Mesendoderm (in vitro differentiated cells): Measurements from ENCODE around the gene IL17RC.

Source experiments
- DNase-seq: peaks from one replicate; pipeline ENCODE4 v3.0.0; 2013
- H2AK5ac ChIP-seq: 2 replicates; pipeline ENCODE4 v1.6.1; 2013; ENCODE audit warnings: low read length, inconsistent platforms
- H2BK120ac ChIP-seq: 2 replicates; pipeline ENCODE4 v1.6.1; 2013; ENCODE audit warnings: low read depth, mild to moderate bottlenecking, low read length, moderate library complexity, mixed read lengths
- H2BK15ac ChIP-seq: replicated peaks from 2 replicates; pipeline ENCODE4 v1.6.1; 2013; ENCODE audit warnings: low read depth, mild to moderate bottlenecking, moderate library complexity
- H2BK5ac ChIP-seq: 2 replicates; pipeline ENCODE4 v1.6.1; 2013; ENCODE audit warnings: low read length, inconsistent platforms
- H3K18ac ChIP-seq: 2 replicates; pipeline ENCODE4 v1.6.1; 2013; ENCODE audit warnings: mild to moderate bottlenecking, low read length, mixed read lengths
- H3K23ac ChIP-seq: one replicate; pipeline ENCODE4 v1.6.1; 2013; ENCODE audit warnings: low read length
- H3K27ac ChIP-seq: 2 replicates; pipeline ENCODE4 v1.5.1; 2013; ENCODE audit warnings: low read depth, mild to moderate bottlenecking, inconsistent platforms, low read length, moderate library complexity
- H3K27me3 ChIP-seq: 2 replicates; pipeline ENCODE4 v1.6.1; 2013; ENCODE audit warnings: low read length, control low read depth, mild to moderate bottlenecking, inconsistent platforms; ENCODE audit not compliant: insufficient read depth, poor library complexity
- H3K36me3 ChIP-seq: 2 replicates; pipeline ENCODE4 v1.6.1; 2013; ENCODE audit warnings: low read length, inconsistent platforms; ENCODE audit not compliant: control insufficient read depth, insufficient read depth
- H3K4ac ChIP-seq: one replicate; pipeline ENCODE4 v1.6.1; 2013; ENCODE audit warnings: low read depth, mild to moderate bottlenecking, low read length, moderate library complexity
- H3K4me1 ChIP-seq: 2 replicates; pipeline ENCODE4 v1.6.1; 2013; ENCODE audit warnings: low read depth, low read length, inconsistent platforms; ENCODE audit not compliant: control insufficient read depth
- H3K4me2 ChIP-seq: 2 replicates; pipeline ENCODE4 v1.6.1; 2013; ENCODE audit warnings: low read length
- H3K4me3 ChIP-seq: 2 replicates; pipeline ENCODE4 v1.5.1; 2013; ENCODE audit warnings: mild to moderate bottlenecking, low read length
- H3K56ac ChIP-seq: one replicate; pipeline ENCODE4 v1.6.1; 2013; ENCODE audit warnings: low read length
- H3K79me1 ChIP-seq: 2 replicates; pipeline ENCODE4 v1.6.1; 2013; ENCODE audit warnings: low read length, inconsistent platforms
- H3K79me2 ChIP-seq: 2 replicates; pipeline ENCODE4 v1.6.1; 2013; ENCODE audit warnings: mild to moderate bottlenecking, low read length; ENCODE audit not compliant: control insufficient read depth, insufficient read depth
- H3K9ac ChIP-seq: 2 replicates; pipeline ENCODE4 v1.6.1; 2013; ENCODE audit warnings: low read length, inconsistent platforms
- H4K5ac ChIP-seq: one replicate; pipeline ENCODE4 v1.6.1; 2013; ENCODE audit warnings: low read length
- H4K8ac ChIP-seq: one replicate; pipeline ENCODE4 v1.6.1; 2013; ENCODE audit warnings: low read depth, mild to moderate bottlenecking, control low read depth, low read length, moderate library complexity
- WGBS: extraction: QIAGEN DNeasy Blood & Tissue Kit; methylation state at CpG from one replicate; pipeline ENCODE4 v1.1.7; 2013; ENCODE audit warnings: low lambda C conversion rate, missing lambda C conversion rate; ENCODE audit not compliant: insufficient coverage; ENCODE audit errors: extremely low coverage; 5-methylcytosine and 5-hydroxymethylcytosine counted together

Gene IL17RC

GRCh38 chr3:9908286-9908685 is 8.6 kb upstream of the IL17RC start:
- Histone ChIP-seq H3K79me2 (no peaks in the 10 kb centered on the region), H4K5ac (no peak overlapping the region), H3K4me2 (no peak overlapping the region), H3K18ac (no peak overlapping the region), H4K8ac (no peak overlapping the region), H3K4me1 (peaks cover 2% of the 10 kb centered on the region), H3K56ac (no peak overlapping the region), H2BK15ac (no peak overlapping the region), H3K27me3 (no peaks in the 10 kb centered on the region), H2BK5ac (no peak overlapping the region), H3K9ac (no peak overlapping the region), H3K27ac (no peak overlapping the region), H3K36me3 (no peaks in the 10 kb centered on the region), H3K23ac (no peak overlapping the region), H3K79me1 (no peaks in the 10 kb centered on the region), H3K4me3 (no peak overlapping the region), H3K4ac (no peak overlapping the region), H2AK5ac (no peak overlapping the region), H2BK120ac (no peak overlapping the region)
- no CpG with 5 or more reads among the region's 3 CpGs for WGBS
- DNase-seq, result no peak

- WGBS, result no CpG with 5 or more reads among the region's 7 CpGs
These were observed 7.5 kb upstream of the IL17RC start for GRCh38 chr3:9909221-9910013.

GRCh38 chr3:9911863-9912262 is 5.0 kb upstream of the IL17RC start:
- Histone ChIP-seq H3K56ac (no peak overlapping the region), H2AK5ac (no peak overlapping the region), H3K27me3 (no peaks in the 10 kb centered on the region), H3K79me2 (no peaks in the 10 kb centered on the region), H4K8ac (no peak overlapping the region), H3K23ac (no peak overlapping the region), H4K5ac (no peak overlapping the region), H3K4me2 (no peak overlapping the region), H2BK120ac (no peak overlapping the region), H2BK5ac (no peak overlapping the region), H3K18ac (no peak overlapping the region), H3K9ac (no peak overlapping the region), H3K4ac (no peak overlapping the region), H3K4me1 (peaks cover 2% of the 10 kb centered on the region), H3K27ac (no peak overlapping the region), H2BK15ac (no peak overlapping the region), H3K79me1 (no peaks in the 10 kb centered on the region), H3K36me3 (no peaks in the 10 kb centered on the region), H3K4me3 (no peak overlapping the region)
- no CpG with 5 or more reads among the region's 8 CpGs for WGBS
- no peak for DNase-seq

More at GRCh38 chr3:9909221-9910013, 7.5 kb upstream of the IL17RC start:
- Histone ChIP-seq H3K4me3 (no peak overlapping the region), H3K27ac (no peak overlapping the region), H3K79me1 (no peaks in the 10 kb centered on the region), H3K4me1 (no peaks in the 10 kb centered on the region), H3K4me2 (no peak overlapping the region), H3K56ac (no peak overlapping the region), H3K27me3 (no peaks in the 10 kb centered on the region), H3K23ac (no peak overlapping the region), H2AK5ac (no peak overlapping the region), H4K8ac (no peak overlapping the region), H2BK15ac (no peak overlapping the region), H3K79me2 (no peaks in the 10 kb centered on the region), H2BK120ac (no peak overlapping the region), H2BK5ac (no peak overlapping the region), H3K9ac (no peak overlapping the region), H3K36me3 (no peaks in the 10 kb centered on the region), H3K4ac (no peak overlapping the region), H4K5ac (no peak overlapping the region), H3K18ac (no peak overlapping the region)
- no peak for DNase-seq

GRCh38 chr3:9912294-9912935 is 4.5 kb upstream of the IL17RC start:
- H3K4me1 ChIP-seq, result peaks cover 3% of the 10 kb centered on the region
- no peak overlapping the region for H3K4ac ChIP-seq
- no peak overlapping the region for H3K56ac ChIP-seq
- no peak overlapping the region for H3K27ac ChIP-seq
- no peak overlapping the region for H3K4me3 ChIP-seq
- H3K23ac ChIP-seq, result no peak overlapping the region
- no peak overlapping the region for H3K9ac ChIP-seq
- no CpG with 5 or more reads among the region's 7 CpGs for WGBS
- no peak overlapping the region for H3K4me2 ChIP-seq
- no peak overlapping the region for H2BK15ac ChIP-seq
- H2AK5ac ChIP-seq, result no peak overlapping the region
- no peak overlapping the region for H4K5ac ChIP-seq
- H2BK120ac ChIP-seq, result no peak overlapping the region
- H3K36me3 ChIP-seq, result no peaks in the 10 kb centered on the region
- no peak overlapping the region for H3K18ac ChIP-seq
- H3K79me2 ChIP-seq, result no peaks in the 10 kb centered on the region
- DNase-seq, result no peak
- H3K79me1 ChIP-seq, result no peaks in the 10 kb centered on the region
- H2BK5ac ChIP-seq, result no peak overlapping the region
- no peaks in the 10 kb centered on the region for H3K27me3 ChIP-seq
- no peak overlapping the region for H4K8ac ChIP-seq

GRCh38 chr3:9913601-9914000 is 3.3 kb upstream of the IL17RC start:
- Histone ChIP-seq H3K56ac (no peak overlapping the region), H3K4me1 (peaks cover 3% of the 10 kb centered on the region), H3K23ac (no peak overlapping the region), H3K18ac (no peak overlapping the region), H3K27ac (no peak overlapping the region), H3K9ac (no peak overlapping the region), H2BK5ac (no peak overlapping the region), H3K79me2 (no peaks in the 10 kb centered on the region), H4K8ac (no peak overlapping the region), H3K4ac (no peak overlapping the region), H2BK120ac (no peak overlapping the region), H2BK15ac (no peak overlapping the region), H3K4me3 (no peak overlapping the region), H3K27me3 (no peaks in the 10 kb centered on the region), H3K36me3 (no peaks in the 10 kb centered on the region), H3K79me1 (no peaks in the 10 kb centered on the region), H3K4me2 (no peak overlapping the region), H2AK5ac (no peak overlapping the region), H4K5ac (no peak overlapping the region)
- no peak for DNase-seq
- WGBS, result no CpG with 5 or more reads among the region's 5 CpGs
